DND-41 (cell line): Measurements from ENCODE around the gene USP17L10.
"Not testable (repeated sequence)": the region's sequence is repeated elsewhere in the genome, so short reads cannot be mapped to it uniquely, and the experiment has no call there.

Experiments
- EZH2 ChIP-seq: IDR thresholded peaks from 3 replicates; pipeline ENCODE4 v1.6.1; 2012; ENCODE audit warnings: borderline replicate concordance, low read depth, mild to moderate bottlenecking, moderate library complexity, low read length, inconsistent platforms; ENCODE audit not compliant: severe bottlenecking
- TF ChIP-seq, protein P1 (sequence below): IDR thresholded peaks from 2 replicates; pipeline ENCODE4 v1.5.1; 2012; ENCODE audit warnings: borderline replicate concordance, low read length, moderate library complexity, mild to moderate bottlenecking; ENCODE audit not compliant: poor library complexity, severe bottlenecking; ENCODE audit errors: extremely low read depth

DNA sequence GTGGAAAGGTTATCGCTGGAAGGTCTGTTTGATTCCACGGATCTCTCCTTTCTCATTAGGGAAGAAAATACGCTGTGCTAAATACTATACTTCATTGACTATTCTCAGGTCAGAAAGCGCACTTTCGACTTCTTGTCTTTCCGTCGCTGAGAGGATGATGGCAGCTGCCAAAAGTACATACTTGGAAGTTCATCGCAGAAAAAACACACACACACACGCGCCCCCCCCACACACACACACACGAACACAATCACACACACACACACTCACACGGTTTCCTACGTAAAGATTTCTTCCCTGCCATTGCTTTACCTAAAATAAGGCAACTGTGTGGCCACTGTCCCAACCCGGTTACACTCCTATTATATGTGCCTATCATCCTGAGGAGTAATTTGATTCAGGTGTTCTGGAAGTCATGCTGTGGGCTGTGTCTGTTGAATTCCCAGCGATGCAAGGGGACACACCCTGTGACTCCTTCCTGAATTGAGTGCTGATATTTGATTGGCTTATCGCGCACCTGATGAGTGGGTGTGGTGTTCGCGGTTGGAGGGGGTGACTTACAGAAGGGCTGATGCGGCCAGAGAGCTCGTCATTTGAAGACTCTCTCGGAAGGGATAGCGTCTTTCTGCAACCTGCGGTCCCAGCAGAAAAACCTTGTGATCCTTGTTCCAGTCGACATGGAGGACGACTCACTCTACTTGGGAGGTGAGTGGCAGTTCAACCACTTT lies 37.7 kb downstream of the USP17L10 start, which contains the start of gene USP17L18:
- TF ChIP-seq EZH2: not testable (repeated sequence)
- TF ChIP-seq, protein P1, sequence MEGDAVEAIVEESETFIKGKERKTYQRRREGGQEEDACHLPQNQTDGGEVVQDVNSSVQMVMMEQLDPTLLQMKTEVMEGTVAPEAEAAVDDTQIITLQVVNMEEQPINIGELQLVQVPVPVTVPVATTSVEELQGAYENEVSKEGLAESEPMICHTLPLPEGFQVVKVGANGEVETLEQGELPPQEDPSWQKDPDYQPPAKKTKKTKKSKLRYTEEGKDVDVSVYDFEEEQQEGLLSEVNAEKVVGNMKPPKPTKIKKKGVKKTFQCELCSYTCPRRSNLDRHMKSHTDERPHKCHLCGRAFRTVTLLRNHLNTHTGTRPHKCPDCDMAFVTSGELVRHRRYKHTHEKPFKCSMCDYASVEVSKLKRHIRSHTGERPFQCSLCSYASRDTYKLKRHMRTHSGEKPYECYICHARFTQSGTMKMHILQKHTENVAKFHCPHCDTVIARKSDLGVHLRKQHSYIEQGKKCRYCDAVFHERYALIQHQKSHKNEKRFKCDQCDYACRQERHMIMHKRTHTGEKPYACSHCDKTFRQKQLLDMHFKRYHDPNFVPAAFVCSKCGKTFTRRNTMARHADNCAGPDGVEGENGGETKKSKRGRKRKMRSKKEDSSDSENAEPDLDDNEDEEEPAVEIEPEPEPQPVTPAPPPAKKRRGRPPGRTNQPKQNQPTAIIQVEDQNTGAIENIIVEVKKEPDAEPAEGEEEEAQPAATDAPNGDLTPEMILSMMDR: not testable (repeated sequence)
